GM19395 (cell line): ENCODE results near the gene CCL8.

ENCODE experiments used
- ATAC-seq: cut with Tn5 transposase; IDR thresholded peaks from one replicate; pipeline ENCODE4 v1.9.1; 2021; ENCODE audit warnings: mild to moderate bottlenecking, moderate library complexity; ENCODE audit not compliant: unreplicated experiment

The CCL8 gene

DNA sequence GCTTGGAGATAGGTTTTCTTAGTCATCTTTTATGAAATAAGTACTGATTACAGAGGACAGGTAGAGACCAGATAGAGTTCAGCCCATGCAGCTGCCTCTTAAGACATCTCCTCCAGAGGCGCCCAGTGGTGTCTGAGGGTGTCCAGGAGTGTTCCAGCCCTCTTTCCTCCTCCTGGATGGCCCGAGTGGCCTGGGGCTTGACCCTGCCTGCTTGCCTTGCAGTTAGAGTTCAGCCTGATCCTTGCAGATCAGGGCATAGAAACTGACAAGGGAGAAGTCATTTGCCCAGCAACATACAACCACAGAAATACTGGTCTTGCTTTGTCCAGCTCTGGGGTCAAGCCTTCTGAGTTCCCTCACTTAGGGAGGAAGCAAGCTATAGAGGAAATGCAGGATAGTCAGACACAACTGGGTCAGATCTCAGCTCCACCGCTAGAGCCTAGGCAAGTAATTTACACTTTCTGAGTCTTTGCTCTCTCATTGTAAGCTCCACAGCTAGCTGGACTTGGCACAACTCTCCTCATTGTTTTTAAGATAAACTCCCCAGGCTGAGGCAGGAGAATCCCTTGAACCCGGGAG is 47.4 kb downstream of the CCL8 start:
- no peak for ATAC-seq

DNA sequence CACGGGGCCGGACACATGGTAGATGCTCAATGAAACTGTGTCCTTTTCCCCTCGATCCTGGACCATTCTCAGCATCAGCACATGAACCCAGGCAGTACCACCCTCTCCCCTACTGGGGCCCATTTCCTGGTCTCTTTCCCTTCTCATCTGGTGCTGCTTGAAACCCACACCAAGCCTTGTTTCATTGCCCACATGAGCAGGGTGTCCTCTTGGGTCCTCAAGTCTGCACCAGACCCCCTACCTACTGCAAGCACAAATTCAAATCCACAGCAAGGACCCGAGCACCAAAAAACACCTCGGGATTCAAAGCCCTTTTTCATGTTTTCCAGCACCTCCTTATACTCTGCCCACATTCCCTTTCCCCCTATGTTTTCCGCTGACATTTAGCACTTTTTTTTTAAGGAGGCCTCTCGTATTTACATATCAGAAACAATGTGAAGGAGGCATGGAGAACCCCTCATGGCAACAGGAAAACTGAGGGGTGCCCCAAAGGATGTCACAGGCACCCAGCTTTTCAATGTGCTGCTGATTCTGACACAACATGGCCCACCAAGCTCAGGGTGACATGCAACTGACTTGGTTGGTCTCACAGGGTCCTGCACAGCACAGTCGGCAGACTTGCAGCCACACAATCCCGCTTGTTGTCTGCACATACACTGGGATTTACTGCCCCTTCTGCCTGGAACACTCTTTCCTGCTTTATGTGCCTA is 48.4 kb downstream of the CCL8 start:
- no peak for ATAC-seq

DNA sequence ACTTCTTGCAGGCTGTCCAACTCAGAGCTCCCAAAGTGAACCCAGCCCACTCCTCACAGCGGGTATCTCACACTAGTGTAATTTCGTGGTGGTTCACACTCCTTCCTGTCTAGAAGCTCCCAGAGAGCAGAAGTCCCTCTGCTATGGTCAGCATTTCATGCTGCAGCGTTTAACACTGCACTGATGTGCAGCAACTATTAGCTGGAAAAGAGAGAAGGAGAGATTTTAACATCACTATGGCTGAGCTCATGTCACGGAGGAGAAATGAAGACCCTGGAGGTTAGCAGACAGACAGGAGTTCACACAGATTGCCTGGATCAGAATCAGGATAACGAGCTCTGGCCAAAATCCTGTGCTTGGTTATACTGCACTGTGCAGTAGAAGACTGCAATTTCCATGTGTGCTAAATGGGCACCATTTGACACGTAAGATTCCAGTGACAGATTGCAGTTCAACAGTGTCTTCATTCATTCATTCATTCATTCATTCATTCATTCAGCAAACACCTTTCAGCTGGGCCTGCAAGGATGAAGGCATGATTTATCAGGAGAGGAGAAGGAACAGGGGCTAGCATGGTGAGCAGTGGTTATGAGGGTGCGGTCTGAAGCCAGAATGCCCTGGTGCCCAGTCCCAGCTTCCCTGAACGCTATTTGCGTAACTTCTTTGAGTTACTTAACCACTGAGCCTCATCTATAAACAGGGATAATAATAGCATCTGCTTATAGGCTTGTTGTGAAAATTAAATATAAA is 49.1 kb downstream of the CCL8 start:
- ATAC-seq, result no peak

DNA sequence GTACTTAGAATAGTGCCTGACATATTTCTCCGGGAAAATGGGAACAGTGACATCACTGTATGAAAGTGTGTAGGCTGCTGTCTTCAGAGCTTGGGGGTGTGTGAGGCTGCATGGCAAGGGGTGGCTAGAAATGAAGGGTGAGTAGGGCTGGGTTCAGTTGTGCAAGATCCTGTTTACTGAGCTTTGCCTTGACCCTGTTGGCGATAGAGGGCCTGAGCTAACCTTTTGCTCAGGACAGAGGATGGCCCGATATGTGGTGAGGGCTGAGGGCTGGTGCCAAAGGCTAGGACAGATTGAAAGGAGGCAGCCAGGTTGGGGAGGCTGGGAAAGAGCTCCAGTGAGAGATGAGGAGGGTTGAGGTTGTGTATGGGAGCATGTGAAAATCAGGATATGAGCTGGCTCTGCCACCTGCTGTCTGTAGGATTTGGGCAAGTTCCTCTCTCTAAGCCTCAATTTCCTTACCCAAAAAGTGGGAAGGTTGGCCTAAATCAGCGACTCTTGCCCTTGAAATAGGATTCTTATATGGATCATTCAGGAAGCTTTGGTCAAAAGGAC is 49.8 kb downstream of the CCL8 start:
- no peak for ATAC-seq

DNA sequence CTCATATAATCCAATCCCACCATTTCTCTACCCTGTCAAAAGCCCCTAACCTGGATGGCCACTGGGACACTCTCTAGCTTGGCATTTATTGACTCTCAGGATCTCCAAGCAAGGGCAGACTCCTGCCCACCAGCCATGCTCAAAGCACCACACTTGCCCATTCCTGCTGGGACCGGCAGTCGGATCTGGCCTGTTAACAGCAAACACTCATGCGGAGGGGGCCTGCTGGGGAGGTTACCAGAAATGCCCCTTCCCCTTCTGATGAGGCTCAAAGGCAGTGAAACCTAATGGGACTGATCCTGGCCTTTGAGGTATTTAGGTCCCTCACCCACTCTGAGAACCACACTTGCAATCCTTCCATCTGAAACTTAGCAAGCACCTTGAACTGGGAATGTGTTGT is 50.3 kb downstream of the CCL8 start:
- ATAC-seq, result no peak

DNA sequence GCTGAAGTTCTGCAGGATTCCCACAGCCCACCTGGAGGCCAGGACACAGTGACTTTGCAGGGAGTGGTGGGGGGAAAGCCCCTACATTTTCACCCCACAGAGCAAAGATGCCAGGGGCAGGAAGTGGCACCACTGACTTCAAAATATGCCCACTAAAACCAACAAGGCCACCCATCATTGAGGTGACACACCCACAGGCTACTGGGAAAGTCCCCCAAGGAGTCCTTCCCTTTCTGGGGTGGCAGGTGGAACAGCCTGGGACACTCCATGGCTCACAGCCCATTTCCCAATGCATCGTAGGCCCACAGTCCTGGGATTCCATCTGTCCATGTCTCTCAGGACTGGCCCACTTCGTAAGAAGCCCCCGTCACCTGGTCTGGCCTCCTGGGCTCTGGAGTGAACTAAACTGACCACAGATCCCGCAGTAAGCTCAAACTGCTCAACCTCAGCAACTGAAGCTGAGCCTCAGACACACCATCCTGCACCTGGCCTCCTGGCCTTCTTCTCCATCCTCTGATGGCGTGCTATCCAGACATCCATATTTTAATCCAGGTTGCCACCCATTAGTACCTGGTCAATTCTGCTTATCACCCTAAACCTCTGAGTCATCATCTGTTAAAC is 51.3 kb downstream of the CCL8 start:
- no peak for ATAC-seq

DNA sequence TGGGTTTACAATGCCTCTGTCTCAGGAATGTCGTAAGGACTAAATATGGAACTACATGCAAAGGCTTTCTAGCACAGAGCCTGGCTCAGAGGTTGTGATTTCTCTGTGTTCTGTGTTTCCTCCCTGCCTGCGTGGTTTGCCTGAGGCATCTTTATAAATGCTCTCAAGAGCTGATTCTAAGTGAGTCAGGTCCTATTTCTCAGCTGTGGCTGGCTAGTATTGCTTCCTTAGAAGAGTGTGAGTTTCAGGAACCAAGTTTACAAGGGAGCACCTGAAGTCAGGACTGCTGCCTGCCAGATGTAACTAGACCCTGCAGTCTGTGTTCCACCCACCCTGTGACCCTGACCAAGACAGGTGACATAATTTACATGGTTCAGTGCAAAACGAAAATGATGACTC is 51.8 kb downstream of the CCL8 start:
- ATAC-seq, result no peak
